Endometrium (tissue), 2 donors: ENCODE measurements around the gene HDAC4.

Source experiments
- FAIRE-seq: peaks from 2 replicates; lab custom pipeline; 2012; peaks lifted over from hg19 to GRCh38; lab: Jason Lieb, UNC
- donor health status: control.
- donor health status: control.

The HDAC4 gene

DNA sequence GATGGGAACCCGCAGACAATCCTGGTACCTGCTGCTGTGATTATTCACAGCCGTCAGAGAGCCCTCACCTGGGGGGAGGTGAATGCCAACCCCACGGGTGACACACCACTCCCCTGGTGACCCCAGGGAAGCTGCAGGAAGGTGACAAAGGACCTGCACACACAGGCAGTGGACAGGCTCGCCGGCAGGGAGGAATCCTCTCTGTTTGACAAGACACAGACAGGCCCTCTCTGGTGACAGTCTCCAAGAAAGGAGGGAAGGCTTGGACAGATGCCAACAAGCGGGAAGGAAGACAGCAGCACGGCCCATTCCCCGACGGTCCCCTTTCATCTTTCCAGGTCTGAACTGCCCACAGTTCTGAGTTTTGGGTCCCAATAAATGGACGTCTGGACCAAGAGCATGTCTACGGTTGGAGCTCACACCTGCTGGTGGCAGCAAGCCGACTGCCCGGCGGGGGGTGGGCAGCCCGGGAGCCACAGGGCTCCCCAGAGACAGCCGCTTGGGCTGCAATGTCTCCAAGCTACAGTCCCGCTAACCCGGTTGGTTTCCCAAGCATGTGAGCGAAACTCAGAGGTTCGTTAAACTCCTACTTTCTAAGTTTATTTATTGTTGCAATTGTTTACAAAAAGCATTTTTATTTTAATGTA is 31.8 kb downstream of the HDAC4 start:
- no peak for FAIRE-seq

DNA sequence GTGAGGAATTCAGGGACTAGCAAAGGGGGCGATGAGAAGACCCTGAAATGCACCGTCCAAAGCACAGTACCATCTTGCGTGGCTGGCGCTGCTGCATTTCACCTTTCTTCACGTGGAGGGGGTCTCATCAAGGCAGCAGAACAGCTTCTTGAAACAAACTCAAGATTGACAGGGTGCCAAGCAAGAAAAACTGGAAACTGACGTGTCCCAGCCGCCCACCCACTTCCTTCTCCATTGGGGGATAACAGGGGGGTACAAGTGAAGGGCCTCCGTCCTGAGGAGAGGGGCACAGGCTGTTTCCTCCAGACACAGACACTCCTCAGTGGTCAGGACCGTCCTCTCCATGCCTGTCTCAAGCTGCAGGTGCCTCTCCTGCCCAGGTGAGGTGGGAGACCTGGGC is 32.5 kb downstream of the HDAC4 start:
- no peak for FAIRE-seq

- FAIRE-seq = no peak
Measured at GRCh38 chr2:239366740-239367139, 34.1 kb downstream of the HDAC4 start.

- no peak for FAIRE-seq
Measured at GRCh38 chr2:239365782-239366435, 34.9 kb downstream of the HDAC4 start.

DNA sequence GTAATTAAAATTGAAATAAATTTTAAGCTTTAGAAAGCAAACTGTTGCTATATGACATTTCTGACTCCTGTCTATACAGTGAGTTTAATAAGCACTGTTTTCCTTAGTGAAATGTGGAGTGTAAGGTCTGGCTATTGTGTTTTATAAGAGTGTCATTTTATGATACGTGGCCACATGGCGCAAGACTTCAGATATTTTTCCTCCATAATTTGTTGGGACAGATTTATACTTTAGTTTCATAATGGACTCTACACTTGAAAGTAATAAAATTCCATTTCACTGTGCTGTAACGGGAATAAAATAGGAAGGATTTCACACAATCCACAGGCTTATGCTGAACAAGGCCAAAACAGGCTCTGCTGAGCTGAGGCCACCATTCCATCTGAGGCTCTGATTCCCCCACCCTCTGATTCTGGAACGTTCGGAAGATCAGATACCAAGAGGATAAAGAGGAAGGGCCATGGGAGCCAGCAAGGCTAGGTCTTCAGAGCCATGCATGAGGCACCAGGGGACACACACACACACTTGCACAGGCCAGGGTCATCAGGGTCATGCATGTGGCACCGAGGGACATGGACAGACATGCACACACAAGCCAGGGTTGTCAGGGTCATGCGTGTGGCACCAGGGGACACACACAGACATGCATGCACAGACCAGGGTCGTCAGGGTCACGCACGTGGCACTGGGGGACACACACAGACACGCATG is 35.6 kb downstream of the HDAC4 start:
- no peak for FAIRE-seq

- no peak for FAIRE-seq
Measured at GRCh38 chr2:239363946-239364637, 36.7 kb downstream of the HDAC4 start.

GRCh38 chr2:239362507-239362906 is 38.3 kb downstream of the HDAC4 start:
- FAIRE-seq = no peak

DNA sequence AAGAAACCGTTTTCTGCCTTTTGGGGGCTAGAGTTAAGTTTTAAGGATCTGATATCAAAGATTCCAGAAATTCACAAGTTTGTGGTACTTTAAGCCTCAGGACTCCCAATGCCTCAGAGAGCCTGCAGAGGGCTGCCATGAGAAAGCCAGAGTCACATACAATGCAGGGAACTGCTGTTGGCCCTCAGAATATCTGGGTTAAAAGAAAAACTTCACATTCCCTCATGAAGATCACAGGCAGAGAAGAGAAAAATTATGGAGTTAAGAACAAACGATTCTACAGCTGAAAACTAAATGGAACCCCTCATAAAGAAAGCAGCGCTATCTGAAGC is 39.5 kb downstream of the HDAC4 start:
- FAIRE-seq = no peak

GRCh38 chr2:239360421-239361310 is 40.2 kb downstream of the HDAC4 start:
- FAIRE-seq = no peak

- no peak for FAIRE-seq
Measured at GRCh38 chr2:239360008-239360407, 40.8 kb downstream of the HDAC4 start.

GRCh38 chr2:239359196-239359912 is 41.5 kb downstream of the HDAC4 start:
- no peak for FAIRE-seq

GRCh38 chr2:239358062-239358754 is 42.6 kb downstream of the HDAC4 start:
- FAIRE-seq = no peak

DNA sequence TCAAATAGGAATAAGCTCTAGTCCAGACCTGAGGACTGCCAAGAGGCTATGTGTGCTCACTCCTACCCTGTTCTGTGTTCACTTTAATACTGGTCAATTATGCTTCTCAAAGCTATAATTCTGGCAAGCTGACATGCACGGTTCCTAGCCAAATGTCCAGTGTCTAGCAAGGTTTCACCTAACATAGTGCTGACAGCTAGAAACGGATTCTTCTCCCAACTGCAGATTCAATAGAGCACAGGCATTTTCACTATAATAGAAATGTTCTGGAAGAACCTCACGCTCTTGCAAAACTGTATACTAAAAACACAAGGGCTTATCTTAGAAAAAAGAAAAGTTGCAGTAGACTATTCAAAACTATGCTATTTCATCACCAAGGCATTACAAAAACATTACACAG is 45.1 kb downstream of the HDAC4 start:
- FAIRE-seq = no peak

DNA sequence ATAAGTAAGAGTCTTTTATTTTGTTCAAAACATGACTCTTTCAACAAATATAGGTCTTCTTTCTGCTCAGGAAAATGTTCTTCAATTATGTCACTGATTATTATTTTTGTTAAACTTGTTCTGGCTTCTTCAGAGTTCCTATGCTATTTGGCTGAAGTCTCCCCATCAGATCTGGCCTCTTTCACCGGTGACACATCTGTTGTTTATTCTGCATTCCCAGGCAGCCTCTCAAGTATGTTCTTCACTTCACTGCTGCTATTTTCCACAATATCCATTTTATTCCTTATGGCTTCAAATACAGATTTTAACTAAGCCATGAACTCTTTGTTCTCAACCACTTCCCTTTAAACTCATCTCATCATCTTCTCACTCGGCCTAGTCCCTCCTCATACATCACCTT is 45.7 kb downstream of the HDAC4 start:
- peak; percentile 89 for FAIRE-seq

GRCh38 chr2:239354791-239355136 is 46.1 kb downstream of the HDAC4 start:
- FAIRE-seq = no peak

- no peak for FAIRE-seq
Measured at GRCh38 chr2:239354132-239354790, 46.6 kb downstream of the HDAC4 start.

DNA sequence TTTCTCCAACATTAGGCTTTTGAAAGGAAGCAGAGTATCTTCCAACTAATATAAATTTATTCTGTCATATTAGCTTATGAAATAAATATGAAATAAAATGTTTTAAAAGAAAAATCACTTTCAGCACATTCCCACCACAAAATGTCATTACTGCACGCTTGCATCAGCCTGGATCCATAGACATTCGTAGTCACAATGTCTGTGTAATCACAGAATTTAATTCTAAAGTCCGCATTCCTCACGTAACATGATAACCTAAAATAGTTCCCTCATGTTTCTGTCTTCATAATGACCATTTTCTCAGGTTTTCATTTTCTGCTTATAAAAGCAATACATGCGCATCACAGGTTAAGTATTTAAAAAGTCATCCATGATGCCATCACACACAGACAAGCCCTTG is 47.1 kb downstream of the HDAC4 start:
- no peak for FAIRE-seq

GRCh38 chr2:239351687-239352086 is 49.1 kb downstream of the HDAC4 start:
- no peak for FAIRE-seq

- no peak for FAIRE-seq
Measured at GRCh38 chr2:239349453-239350135, 51.2 kb downstream of the HDAC4 start.
